GM12875 (cell line): ENCODE measurements around the gene MYLK.

Source experiments
- H3K4me3 ChIP-seq: one replicate; pipeline ENCODE4 v1.5.1; 2011; ENCODE audit warnings: low read depth, low read length, control low read depth
- CTCF ChIP-seq: IDR thresholded peaks from 2 replicates; pipeline ENCODE4 v1.5.1; 2011; ENCODE audit warnings: low read depth, mild to moderate bottlenecking, control low read depth, inconsistent platforms, low read length, moderate library complexity, borderline replicate concordance; ENCODE audit not compliant: insufficient read depth

Gene MYLK

GRCh38 chr3:123815981-123816380 lies 68.2 kb downstream of the MYLK start:
- H3K4me3 ChIP-seq: no peak overlapping the region
- no peak for TF ChIP-seq CTCF

- TF ChIP-seq CTCF: no peak
Observed at GRCh38 chr3:123813876-123814275, 70.3 kb downstream of the MYLK start.

GRCh38 chr3:123809597-123809996 lies 74.5 kb downstream of the MYLK start:
- no peak overlapping the region for H3K4me3 ChIP-seq
- TF ChIP-seq CTCF: no peak

More at GRCh38 chr3:123813876-123814275, 70.3 kb downstream of the MYLK start:
- no peak overlapping the region for H3K4me3 ChIP-seq

- H3K4me3 ChIP-seq: no peak overlapping the region
- no peak for TF ChIP-seq CTCF
Observed at GRCh38 chr3:123808812-123809211, 75.3 kb downstream of the MYLK start.

GRCh38 chr3:123807820-123808219 lies 76.3 kb downstream of the MYLK start:
- no peak for TF ChIP-seq CTCF
- no peak overlapping the region for H3K4me3 ChIP-seq

GRCh38 chr3:123805504-123805903 lies 78.6 kb downstream of the MYLK start:
- H3K4me3 ChIP-seq: no peak overlapping the region
- no peak for TF ChIP-seq CTCF

GRCh38 chr3:123805101-123805500 lies 79.0 kb downstream of the MYLK start:
- no peak overlapping the region for H3K4me3 ChIP-seq
- TF ChIP-seq CTCF: no peak
